GM12878 (cell line): ENCODE data around the gene TOE1. TPM values are rescaled to one million over a fixed set of nuclear protein-coding genes. Genes with fewer than 3 reads are reported as not detected.

Source experiments
- ATAC-seq: fragments of 200-7000 bp; cut with Tn5 transposase; 3 replicates; pipeline ENCODE4 v1.9.1; 2020; ENCODE audit warnings: mild to moderate bottlenecking, moderate library complexity
- BruUV-seq: library from RNA; stranded (reverse); fragments of 400-500 nt; replicated peaks from 2 replicates; lab custom pipeline; 2021; lab: Mats Ljungman, UMichigan
- CTCF ChIA-PET: fragments of 300-600 bp; sonication (Branson Sonifier 250); formaldehyde crosslinking; extraction: SDS; loops from one replicate; lab custom pipeline; 2021; ENCODE audit warnings: inconsistent platforms; lab: Yijun Ruan, JAX
- POLR2A ChIA-PET: fragments of 350-600 bp; formaldehyde crosslinking; extraction: SDS; loops from one replicate; lab custom pipeline; 2021; ENCODE audit warnings: inconsistent platforms; lab: Charles Lee
- RAD21 ChIA-PET: fragments of 300-600 bp; sonication (Branson Sonifier 250); formaldehyde crosslinking; loops from one replicate; lab custom pipeline; 2023; ENCODE audit warnings: antibody characterized with exemption; ENCODE audit not compliant: unreplicated experiment; lab: Charles Lee
- SMC1A ChIA-PET: fragments of 300-600 bp; sonication (Branson Sonifier 250); formaldehyde crosslinking; loops from one replicate; lab custom pipeline; 2023; ENCODE audit not compliant: unreplicated experiment, uncharacterized antibody; lab: Charles Lee
- DNase-seq: peaks from one replicate; pipeline ENCODE4 v3.0.0-alpha.2; 2011; ENCODE audit warnings: low read depth, low spot score
- FAIRE-seq: peaks from 3 replicates; lab custom pipeline; 2011; peaks lifted over from hg19 to GRCh38; lab: Jason Lieb, UNC
- H2AFZ ChIP-seq: 2 replicates; pipeline ENCODE4 v1.6.0; 2011; ENCODE audit warnings: low read depth, low read length, control low read depth; ENCODE audit not compliant: control insufficient read depth
- H3K27ac ChIP-seq: 2 replicates; pipeline ENCODE4 v1.5.1; 2011; ENCODE audit warnings: control low read depth; ENCODE audit not compliant: control insufficient read depth, insufficient read depth
- H3K27me3 ChIP-seq, 2 experiments: replicated peaks in 1 of 2; 2 replicates each; pipeline versions ENCODE4 v1.6.0 to v1.6.1; 2011; ENCODE audit warnings: low read length in 1 of 2; ENCODE audit not compliant: control insufficient read depth in 2 of 2, insufficient read depth in 2 of 2
- H3K36me3 ChIP-seq, 2 experiments: 2 replicates each; pipeline ENCODE4 v1.5.1; 2011; ENCODE audit warnings: low read length in 1 of 2; ENCODE audit not compliant: control insufficient read depth in 2 of 2, insufficient read depth in 2 of 2
- H3K4me1 ChIP-seq: 2 replicates; pipeline ENCODE4 v1.6.1; 2011; ENCODE audit warnings: mild to moderate bottlenecking, low read length, moderate library complexity, mixed read lengths; ENCODE audit not compliant: control insufficient read depth, insufficient read depth
- H3K4me2 ChIP-seq: 2 replicates; pipeline ENCODE4 v1.6.0; 2011; ENCODE audit warnings: control low read depth; ENCODE audit not compliant: control insufficient read depth, insufficient read depth
- H3K4me3 ChIP-seq: fragments of 200-600 bp; sonication (generic); 2 replicates; pipeline ENCODE4 v1.5.1; 2016
- H3K79me2 ChIP-seq: 2 replicates; pipeline ENCODE4 v1.6.0; 2011; ENCODE audit warnings: low read length; ENCODE audit not compliant: control insufficient read depth, insufficient read depth
- H3K9ac ChIP-seq: 2 replicates; pipeline ENCODE4 v1.8.0; 2011; ENCODE audit warnings: low read length, control low read depth, mixed read lengths; ENCODE audit not compliant: control insufficient read depth, insufficient read depth
- H3K9me3 ChIP-seq: replicated peaks from 3 replicates; pipeline ENCODE4 v1.5.1; 2011; ENCODE audit warnings: mild to moderate bottlenecking, low read length; ENCODE audit not compliant: control insufficient read depth, insufficient read depth
- H4K20me1 ChIP-seq: 2 replicates; pipeline ENCODE4 v1.6.0; 2011; ENCODE audit not compliant: control insufficient read depth, insufficient read depth
- ATF7 ChIP-seq: fragments of 450-650 bp; IDR thresholded peaks from 2 replicates; pipeline ENCODE4 v1.6.1; 2016; ENCODE audit warnings: low read depth, mild to moderate bottlenecking
- CHD2 ChIP-seq: IDR thresholded peaks from 2 replicates; pipeline ENCODE4 v1.6.1; 2011; ENCODE audit warnings: low read depth, low read length, improper control_type of control experiment, borderline replicate concordance
- CREB1 ChIP-seq: IDR thresholded peaks from 2 replicates; pipeline ENCODE4 v1.6.1; 2012; ENCODE audit warnings: low read depth, mild to moderate bottlenecking, inconsistent platforms
- CREM ChIP-seq: IDR thresholded peaks from 2 replicates; pipeline ENCODE4 v1.6.1; 2014; ENCODE audit warnings: antibody characterized with exemption, low read depth
- ESRRA ChIP-seq: IDR thresholded peaks from 2 replicates; pipeline ENCODE4 v1.6.1; 2012; ENCODE audit warnings: mild to moderate bottlenecking, low read length, improper control_type of control experiment
- HCFC1 ChIP-seq: fragments of 150-350 bp; IDR thresholded peaks from 2 replicates; pipeline ENCODE4 v1.6.1; 2014; ENCODE audit warnings: low read length
- HDAC2 ChIP-seq: fragments of 200-600 bp; sonication (generic); IDR thresholded peaks from 2 replicates; pipeline ENCODE4 v1.6.1; 2017
- IRF5 ChIP-seq: fragments of 450-650 bp; IDR thresholded peaks from 2 replicates; pipeline ENCODE4 v1.6.1; 2017; ENCODE audit warnings: borderline replicate concordance
- NKRF ChIP-seq: fragments of 450-650 bp; conservative IDR thresholded peaks from 2 replicates; pipeline ENCODE4 v1.6.1; 2017; ENCODE audit warnings: mild to moderate bottlenecking, moderate library complexity
- POLR2AphosphoS2 ChIP-seq: IDR thresholded peaks from 2 replicates; pipeline ENCODE4 v1.6.1; 2011; ENCODE audit warnings: low read depth, mild to moderate bottlenecking, low read length, improper control_type of control experiment, moderate library complexity
- RBBP5 ChIP-seq: fragments of 200-600 bp; sonication (generic); conservative IDR thresholded peaks from 2 replicates; pipeline ENCODE4 v1.6.1; 2016
- SPI1 ChIP-seq: IDR thresholded peaks from 2 replicates; pipeline ENCODE4 v1.6.1; 2011; ENCODE audit warnings: low read depth, mild to moderate bottlenecking, low read length, moderate library complexity, borderline replicate concordance; ENCODE audit not compliant: insufficient read depth
- SUZ12 ChIP-seq: fragments of 200-600 bp; sonication (generic); IDR thresholded peaks from one replicate; pipeline ENCODE4 v1.6.1; 2018; ENCODE audit warnings: antibody characterized with exemption, mild to moderate bottlenecking; ENCODE audit not compliant: unreplicated experiment
- YBX1 ChIP-seq: fragments of 450-650 bp; IDR thresholded peaks from 2 replicates; pipeline ENCODE4 v1.6.1; 2016; ENCODE audit warnings: antibody characterized with exemption
- ZNF622 ChIP-seq: fragments of 450-650 bp; IDR thresholded peaks from 2 replicates; pipeline ENCODE4 v1.6.1; 2017; ENCODE audit warnings: mild to moderate bottlenecking, inconsistent platforms
- WGBS: methylation state at CpG from one replicate; pipeline ENCODE4 v1.1.6; 2016; ENCODE audit warnings: low lambda C conversion rate; ENCODE audit not compliant: insufficient replicate concordance, insufficient coverage; ENCODE audit errors: missing lambda C conversion rate; 5-methylcytosine and 5-hydroxymethylcytosine counted together
- in situ Hi-C: fragments of 300-500 bp; cut with MboI; formaldehyde crosslinking; loops from 9 replicates; pipeline ENCODE4 v1.14.3; 2018; ENCODE audit warnings: mixed read lengths
- intact Hi-C: fragments of 100-400 bp; cut with micrococcal nuclease; formaldehyde crosslinking; loops from one replicate; pipeline ENCODE4 v1.14.2; 2022; ENCODE audit not compliant: unreplicated experiment
- polyA plus RNA-seq, 11 experiments: library from polyadenylated mRNA; depleted of rRNA in 4 of 11; unstranded in 6 of 11; stranded (reverse) in 5 of 11; fragments of >200 nt; fragmentation: Nextera tagmentation in 4 of 11; fragmentation: Illumina TruSeq in 1 of 11; extraction: Ambion mirVana in 4 of 11; extraction: Trizol in 1 of 11; gene quantifications; 1 replicate in 1 of 11; 2 replicates in 10 of 11; pipeline versions ENCODE4 v1.2.1 to v1.2.3, GENCODE V29; 2011 to 2016; ENCODE audit warnings: inconsistent platforms in 2 of 11, missing spikeins in 2 of 11, low read depth in 1 of 11
- total RNA-seq, 4 experiments: library from RNA; depleted of rRNA in 3 of 4; stranded (reverse); fragments of >200 nt in 3 of 4; fragmentation: Illumina TruSeq in 1 of 4; extraction: Trizol in 1 of 4; gene quantifications; 2 replicates each; pipeline versions ENCODE4 v1.2.1 to v1.2.3, GENCODE V29; 2013 to 2021

Gene TOE1
- total and polyA plus RNA-seq, 10 of the 15 experiments (the other 5 are each of a cell fraction or from before 2014, with no cell fraction given): 22.7 to 38.0 (median 33.3) TPM

- TF ChIP-seq NKRF: no peak
- TF ChIP-seq CREB1: no peak
- TF ChIP-seq IRF5: no peak
- TF ChIP-seq YBX1: no peak
Observed at GRCh38 chr1:45348966-45349677, 9.2 kb downstream of the TOE1 start (continued).

- WGBS: 78% methylated on average over 5 of the region's 5 CpGs
- FAIRE-seq: no peak
- SMC1A ChIA-PET: interaction anchor here (2.3 kb wide), 1 partner anchor 11 kb away, joined by 7 read pairs; the partner anchor contains the start of genes MUTYH and TOE1
- TF ChIP-seq ATF7: no peak
- no peak for TF ChIP-seq CREM
- TF ChIP-seq HCFC1: no peak
- TF ChIP-seq SPI1: no peak
- TF ChIP-seq HDAC2: no peak
- no peak for TF ChIP-seq ZNF622
- no peak for TF ChIP-seq POLR2AphosphoS2
- TF ChIP-seq CHD2: no peak
- TF ChIP-seq RBBP5: no peak
- TF ChIP-seq NKRF: no peak
- no peak for TF ChIP-seq SUZ12
- no peak for TF ChIP-seq ESRRA
Observed at GRCh38 chr1:45351508-45351907, 11.5 kb downstream of the TOE1 start.

More at GRCh38 chr1:45351508-45351907, 11.5 kb downstream of the TOE1 start:
- ChIA-PET CTCF (interaction anchor here (0.7 kb wide), 1 partner anchor 142 kb away, joined by 3 read pairs; no protein-coding TSS in a partner anchor), RAD21 (interaction anchor here (1.4 to 2.1 kb wide), 2 partner anchors 11 to 141 kb away, joined by 4 to 7 read pairs; partner anchors contain the start of genes MUTYH and TOE1), POLR2A (interaction anchor here (0.8 to 1.1 kb wide), 2 partner anchors 11 to 143 kb away, joined by 3 read pairs; partner anchors contain the start of gene MUTYH)
- in situ Hi-C loops: loop anchor here (10.0 kb wide), 1 partner anchor 213 kb away; no protein-coding TSS in a partner anchor
- intact Hi-C loops: no loop called here
- BruUV-seq: no TSS peak
- Histone ChIP-seq H3K36me3 (peaks cover 0 to 6% of the 10 kb centered on the region in 2 experiments; a peak in 2 of 4 replicates), H3K4me3 (no peak overlapping the region), H3K27ac (no peak overlapping the region), H3K9me3 (no peaks in the 10 kb centered on the region), H3K4me1 (no peaks in the 10 kb centered on the region), H3K9ac (no peak overlapping the region), H4K20me1 (no peaks in the 10 kb centered on the region), H3K79me2 (no peaks in the 10 kb centered on the region), H3K27me3 (no peaks in the 10 kb centered on the region), H3K4me2 (no peak overlapping the region), H2AFZ (no peak overlapping the region)
- no peak for DNase-seq
- no peak for ATAC-seq
